ENCODE data around the gene DCHS1. TPM values are rescaled to one million over a fixed set of nuclear protein-coding genes. Genes with fewer than 3 reads are reported as not detected.

The DCHS1 gene
- total and polyA plus RNA-seq, 2 of the 13 experiments (the other 11 are each of a cell fraction or from before 2014, with no cell fraction given) = under 0.01 to 0.03 TPM

DNA sequence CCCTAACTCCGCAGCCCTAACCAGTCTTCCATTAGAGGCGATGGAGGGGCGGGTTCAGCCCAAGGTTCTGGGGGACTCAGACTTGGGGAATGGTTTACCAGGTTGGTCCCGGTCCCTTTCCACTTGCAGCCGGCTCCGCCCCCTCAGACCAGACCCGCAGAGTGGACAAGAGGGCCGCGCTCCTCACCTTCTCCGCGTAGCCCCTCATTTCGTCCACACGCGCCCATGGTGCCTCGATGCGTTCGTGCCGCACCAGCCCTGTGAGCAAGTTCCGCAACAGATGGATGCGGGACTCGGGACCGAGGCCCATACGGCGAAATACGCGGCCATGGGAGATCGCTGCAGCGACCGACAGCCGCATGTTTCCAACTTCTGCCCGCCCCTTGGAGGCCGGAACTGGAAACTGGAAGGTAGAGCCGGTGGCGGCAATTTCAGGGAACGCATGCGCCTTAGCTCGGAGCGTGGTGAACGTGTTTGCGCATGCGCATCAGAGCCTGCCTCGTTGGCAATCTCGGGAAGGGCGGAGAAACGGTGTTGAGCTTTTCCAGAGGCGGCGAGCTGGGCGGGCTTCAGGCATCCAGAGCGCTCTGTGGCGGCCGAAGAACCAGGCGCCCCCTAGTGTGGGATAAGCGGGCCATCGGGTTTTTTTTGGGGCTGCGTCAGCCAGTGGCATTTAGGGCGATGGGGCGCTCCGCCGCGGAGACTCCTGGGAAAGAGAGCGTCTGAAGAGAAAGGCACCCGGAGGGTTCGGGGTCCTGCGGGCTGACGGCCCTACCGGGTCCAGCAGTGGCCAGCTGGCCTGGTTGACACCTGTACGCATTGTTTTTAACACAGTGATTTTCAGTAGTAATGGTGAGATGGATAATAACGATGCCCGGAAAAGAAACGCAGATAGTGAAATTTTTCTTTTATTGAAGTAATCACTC, 27.6 kb upstream of the DCHS1 start, which contains the start of gene MRPL17 (continued):
- TF ChIP-seq, protein P1, sequence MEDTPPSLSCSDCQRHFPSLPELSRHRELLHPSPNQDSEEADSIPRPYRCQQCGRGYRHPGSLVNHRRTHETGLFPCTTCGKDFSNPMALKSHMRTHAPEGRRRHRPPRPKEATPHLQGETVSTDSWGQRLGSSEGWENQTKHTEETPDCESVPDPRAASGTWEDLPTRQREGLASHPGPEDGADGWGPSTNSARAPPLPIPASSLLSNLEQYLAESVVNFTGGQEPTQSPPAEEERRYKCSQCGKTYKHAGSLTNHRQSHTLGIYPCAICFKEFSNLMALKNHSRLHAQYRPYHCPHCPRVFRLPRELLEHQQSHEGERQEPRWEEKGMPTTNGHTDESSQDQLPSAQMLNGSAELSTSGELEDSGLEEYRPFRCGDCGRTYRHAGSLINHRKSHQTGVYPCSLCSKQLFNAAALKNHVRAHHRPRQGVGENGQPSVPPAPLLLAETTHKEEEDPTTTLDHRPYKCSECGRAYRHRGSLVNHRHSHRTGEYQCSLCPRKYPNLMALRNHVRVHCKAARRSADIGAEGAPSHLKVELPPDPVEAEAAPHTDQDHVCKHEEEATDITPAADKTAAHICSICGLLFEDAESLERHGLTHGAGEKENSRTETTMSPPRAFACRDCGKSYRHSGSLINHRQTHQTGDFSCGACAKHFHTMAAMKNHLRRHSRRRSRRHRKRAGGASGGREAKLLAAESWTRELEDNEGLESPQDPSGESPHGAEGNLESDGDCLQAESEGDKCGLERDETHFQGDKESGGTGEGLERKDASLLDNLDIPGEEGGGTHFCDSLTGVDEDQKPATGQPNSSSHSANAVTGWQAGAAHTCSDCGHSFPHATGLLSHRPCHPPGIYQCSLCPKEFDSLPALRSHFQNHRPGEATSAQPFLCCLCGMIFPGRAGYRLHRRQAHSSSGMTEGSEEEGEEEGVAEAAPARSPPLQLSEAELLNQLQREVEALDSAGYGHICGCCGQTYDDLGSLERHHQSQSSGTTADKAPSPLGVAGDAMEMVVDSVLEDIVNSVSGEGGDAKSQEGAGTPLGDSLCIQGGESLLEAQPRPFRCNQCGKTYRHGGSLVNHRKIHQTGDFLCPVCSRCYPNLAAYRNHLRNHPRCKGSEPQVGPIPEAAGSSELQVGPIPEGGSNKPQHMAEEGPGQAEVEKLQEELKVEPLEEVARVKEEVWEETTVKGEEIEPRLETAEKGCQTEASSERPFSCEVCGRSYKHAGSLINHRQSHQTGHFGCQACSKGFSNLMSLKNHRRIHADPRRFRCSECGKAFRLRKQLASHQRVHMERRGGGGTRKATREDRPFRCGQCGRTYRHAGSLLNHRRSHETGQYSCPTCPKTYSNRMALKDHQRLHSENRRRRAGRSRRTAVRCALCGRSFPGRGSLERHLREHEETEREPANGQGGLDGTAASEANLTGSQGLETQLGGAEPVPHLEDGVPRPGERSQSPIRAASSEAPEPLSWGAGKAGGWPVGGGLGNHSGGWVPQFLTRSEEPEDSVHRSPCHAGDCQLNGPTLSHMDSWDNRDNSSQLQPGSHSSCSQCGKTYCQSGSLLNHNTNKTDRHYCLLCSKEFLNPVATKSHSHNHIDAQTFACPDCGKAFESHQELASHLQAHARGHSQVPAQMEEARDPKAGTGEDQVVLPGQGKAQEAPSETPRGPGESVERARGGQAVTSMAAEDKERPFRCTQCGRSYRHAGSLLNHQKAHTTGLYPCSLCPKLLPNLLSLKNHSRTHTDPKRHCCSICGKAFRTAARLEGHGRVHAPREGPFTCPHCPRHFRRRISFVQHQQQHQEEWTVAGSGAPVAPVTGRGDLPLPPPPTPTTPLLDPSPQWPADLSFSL (CRISPR knock-in tag; IDR thresholded peaks at IDR 0.05) = no peak
- TF ChIP-seq ZNF563 (CRISPR knock-in tag; IDR thresholded peaks at IDR 0.05) (peak; percentile 94), ELF4 (CRISPR knock-in tag; IDR thresholded peaks at IDR 0.05; ENCODE audit: borderline replicate concordance) (no peak), NCOR1 (IDR thresholded peaks at IDR 0.05; ENCODE audit: borderline replicate concordance, low read length) (no peak), ELF3 (CRISPR knock-in tag; IDR thresholded peaks at IDR 0.05) (peak; percentile 82), SUZ12 (IDR thresholded peaks at IDR 0.05; ENCODE audit: low read depth, low read length) (no peak), FOXK2 (IDR thresholded peaks at IDR 0.05) (peak; percentile 80), ZNF547 (CRISPR knock-in tag; IDR thresholded peaks at IDR 0.05) (peak; percentile 90), RFXANK (CRISPR knock-in tag; IDR thresholded peaks at IDR 0.05) (no peak), U2AF2 (IDR thresholded peaks at IDR 0.05; ENCODE audit: low read depth, low read length) (no peak), NR2F2 (IDR thresholded peaks at IDR 0.05; ENCODE audit: borderline replicate concordance, low read depth) (peak; percentile 16; the same call in 1 of the 2 replicates), PPARG (CRISPR knock-in tag; conservative IDR thresholded peaks at IDR 0.05) (no peak), MYNN (CRISPR knock-in tag; IDR thresholded peaks at IDR 0.05; ENCODE audit: low read depth) (peak; percentile 68; the same call in 1 of the 2 replicates), LCORL (IDR thresholded peaks at IDR 0.05) (peak; percentile 84), LCORL (CRISPR knock-in tag; IDR thresholded peaks at IDR 0.05) (peak; percentile 98), SIN3B (IDR thresholded peaks at IDR 0.05; ENCODE audit: low read length) (0 out of 2 replicates have a peak, but pooled peaks have one; percentile 35), SNRNP70 (IDR thresholded peaks at IDR 0.05; ENCODE audit: low read depth, low read length) (no peak), ZFY (CRISPR knock-in tag; IDR thresholded peaks at IDR 0.05) (peak; percentile 99), MBNL3 (CRISPR knock-in tag; conservative IDR thresholded peaks at IDR 0.05) (no peak), GABPB1 (CRISPR knock-in tag; IDR thresholded peaks at IDR 0.05) (peak; percentile 93), AGO1 (IDR thresholded peaks at IDR 0.05; ENCODE audit: low read depth, low read length, poor library complexity, severe bottlenecking) (no peak), MTA3 (CRISPR knock-in tag; IDR thresholded peaks at IDR 0.05) (no peak)
- TF ChIP-seq, protein P2, sequence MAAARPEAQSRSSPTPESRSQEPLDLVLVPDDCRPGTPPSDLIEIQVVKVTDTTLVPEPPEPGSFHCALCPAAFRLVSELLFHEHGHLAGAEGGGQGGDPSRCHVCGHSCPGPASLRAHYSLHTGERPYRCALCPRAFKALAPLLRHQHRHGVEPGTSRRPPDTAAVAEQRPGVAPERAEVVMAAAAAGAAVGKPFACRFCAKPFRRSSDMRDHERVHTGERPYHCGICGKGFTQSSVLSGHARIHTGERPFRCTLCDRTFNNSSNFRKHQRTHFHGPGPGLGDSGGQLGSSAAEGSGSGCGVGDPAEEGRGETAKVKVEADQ (CRISPR knock-in tag; IDR thresholded peaks at IDR 0.05; ENCODE audit: borderline replicate concordance) = peak; percentile 94; the same call in 1 of the 2 replicates
- TF ChIP-seq, protein P3, sequence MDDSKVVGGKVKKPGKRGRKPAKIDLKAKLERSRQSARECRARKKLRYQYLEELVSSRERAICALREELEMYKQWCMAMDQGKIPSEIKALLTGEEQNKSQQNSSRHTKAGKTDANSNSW (CRISPR knock-in tag; IDR thresholded peaks at IDR 0.05; ENCODE audit: borderline replicate concordance) = peak; percentile 86; the same call in 1 of the 2 replicates
